ENCODE data around the gene PRKG2.
"Not testable (repeated sequence)": the region's sequence is repeated elsewhere in the genome, so short reads cannot be mapped to it uniquely, and the experiment has no call there.

The PRKG2 gene

DNA sequence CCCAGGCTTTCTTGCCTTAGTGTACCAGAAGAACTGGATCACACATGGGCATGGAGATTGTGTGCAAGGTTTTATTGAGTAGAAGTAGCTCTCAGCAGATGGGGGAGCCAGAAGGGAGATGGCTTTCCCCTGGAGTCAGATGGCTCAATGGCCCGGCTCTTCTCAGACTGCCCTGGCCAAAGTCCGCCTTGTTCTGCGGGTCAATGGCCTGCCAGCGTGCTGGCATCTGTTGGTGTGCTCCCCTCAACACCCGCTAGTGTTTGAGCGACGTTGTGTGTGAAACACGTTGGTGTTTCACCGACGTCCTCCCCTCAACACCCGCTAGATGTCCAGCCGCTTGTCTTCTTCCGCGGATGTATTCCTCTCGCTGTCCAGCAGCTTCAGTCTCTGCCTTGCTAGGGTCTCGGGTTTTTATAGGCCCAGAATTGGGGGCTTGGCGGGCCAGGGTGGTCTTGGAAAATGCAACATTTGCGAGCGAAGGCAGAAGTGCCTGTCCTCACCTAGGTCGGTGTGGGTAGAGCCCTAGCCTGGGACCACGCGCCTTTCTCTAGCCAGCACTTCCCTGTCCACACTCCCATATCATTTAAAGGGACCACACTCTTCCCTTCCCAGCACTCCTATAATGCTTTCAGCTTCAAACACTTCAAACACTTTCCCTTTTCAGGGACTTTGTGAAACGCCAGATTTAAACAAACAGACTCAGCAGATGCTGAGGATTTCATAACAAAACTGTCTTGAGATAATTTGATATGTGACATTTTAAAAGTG lies 21.1 kb upstream of the PRKG2 start:
- DNase-seq (ENCODE audit: insufficient read length) (no peak), FAIRE-seq (no peak)

DNA sequence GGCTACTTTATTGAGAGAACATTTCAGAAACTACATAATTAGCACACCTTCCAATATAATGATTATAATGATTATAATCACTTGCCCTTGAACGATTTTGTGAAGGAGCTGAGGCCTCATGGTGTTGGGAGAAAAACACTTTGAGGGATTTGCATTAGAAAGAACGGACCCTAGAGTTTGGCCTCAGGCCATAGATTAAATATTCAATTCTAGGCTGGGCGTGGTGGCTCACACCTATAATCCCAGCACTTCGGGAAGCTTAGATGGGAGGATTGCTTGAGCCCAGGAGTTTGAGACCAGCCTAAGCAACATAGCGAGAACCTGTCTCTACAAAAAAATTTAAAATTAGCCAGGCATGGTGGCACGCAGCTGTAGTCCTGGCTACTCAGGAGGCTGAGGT lies 12.9 kb upstream of the PRKG2 start:
- DNase-seq (ENCODE audit: insufficient read length) (no peak), FAIRE-seq (no peak)
- no peak for TF ChIP-seq POLR2AphosphoS5 (IDR thresholded peaks at IDR 0.05; ENCODE audit: low read depth, low read length)
- no peak for TF ChIP-seq TAF1 (IDR thresholded peaks at IDR 0.05; ENCODE audit: borderline replicate concordance, low read depth, low read length)
- no peak for TF ChIP-seq POLR2A (IDR thresholded peaks at IDR 0.05; ENCODE audit: low read depth, low read length)

More for the DNA sequence above, 21.1 kb upstream of the PRKG2 start:
- TF ChIP-seq POLR2A (IDR thresholded peaks at IDR 0.05; ENCODE audit: low read depth, low read length) (no peak), POLR2AphosphoS5 (IDR thresholded peaks at IDR 0.05; ENCODE audit: low read depth, low read length) (no peak), TAF1 (IDR thresholded peaks at IDR 0.05; ENCODE audit: borderline replicate concordance, low read depth, low read length) (no peak)

DNA sequence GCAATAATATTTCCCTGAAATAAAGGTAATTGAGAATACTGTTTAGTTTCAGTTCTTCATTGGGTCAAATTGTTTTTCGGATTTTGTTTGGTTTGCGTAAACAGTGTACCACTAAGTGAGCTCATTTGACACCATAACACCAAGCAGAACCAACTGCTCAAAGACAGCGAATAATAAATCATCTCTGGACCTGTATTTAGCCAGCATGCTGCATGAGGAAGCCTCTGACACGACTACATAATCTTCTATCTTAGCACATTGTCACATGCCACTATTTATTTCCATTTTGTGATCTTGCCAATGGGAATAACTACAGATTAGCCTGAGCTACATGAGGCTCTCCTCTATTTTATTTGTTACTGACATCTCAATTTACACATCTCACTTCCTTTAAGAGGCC lies 12.1 kb upstream of the PRKG2 start:
- FAIRE-seq (no peak), DNase-seq (ENCODE audit: insufficient read length) (no peak)
- TF ChIP-seq TAF1 (IDR thresholded peaks at IDR 0.05; ENCODE audit: borderline replicate concordance, low read depth, low read length) (no peak), POLR2AphosphoS5 (IDR thresholded peaks at IDR 0.05; ENCODE audit: low read depth, low read length) (no peak), POLR2A (IDR thresholded peaks at IDR 0.05; ENCODE audit: low read depth, low read length) (no peak)

DNA sequence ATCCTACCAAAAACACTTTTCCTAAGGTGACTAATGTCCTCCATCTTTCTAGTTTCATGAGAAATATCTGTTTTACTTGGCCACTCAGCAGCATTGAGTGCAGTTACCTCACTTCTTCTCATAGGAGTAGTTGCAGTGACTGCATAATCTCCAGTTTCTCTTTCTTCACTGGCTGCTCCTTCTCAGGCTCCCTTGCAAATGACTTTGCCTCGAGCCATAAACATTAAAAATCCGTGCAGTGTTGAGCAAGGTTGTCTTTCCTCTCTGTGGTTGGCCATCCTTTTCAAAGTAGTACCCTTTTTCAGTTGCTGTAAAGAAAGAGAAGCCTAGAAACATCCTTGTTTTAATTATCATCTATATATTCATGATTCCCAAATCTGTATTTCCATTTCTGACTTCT lies 10.2 kb upstream of the PRKG2 start:
- DNase-seq (ENCODE audit: insufficient read length) (no peak), FAIRE-seq (no peak)

DNA sequence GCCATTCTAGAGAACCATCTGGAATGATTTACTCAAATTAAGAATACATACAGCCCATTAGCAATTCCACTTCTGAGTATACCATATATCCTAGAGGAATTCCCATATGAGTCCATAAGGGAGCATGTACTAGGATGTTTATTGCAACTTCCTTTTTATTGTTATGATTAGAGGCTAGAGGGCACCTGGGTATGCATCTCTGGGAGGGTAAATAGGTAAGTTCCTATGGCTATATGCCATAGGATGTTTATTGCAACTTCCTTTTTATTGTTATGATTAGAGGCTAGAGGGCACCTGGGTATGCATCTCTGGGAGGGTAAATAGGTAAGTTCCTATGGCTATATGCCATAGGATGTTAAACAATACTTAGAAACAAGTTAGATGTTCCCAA lies 7.1 kb upstream of the PRKG2 start:
- not testable (repeated sequence) for FAIRE-seq; DNase-seq (ENCODE audit: insufficient read length)

More for the DNA sequence above, 10.2 kb upstream of the PRKG2 start:
- TF ChIP-seq TAF1 (IDR thresholded peaks at IDR 0.05; ENCODE audit: borderline replicate concordance, low read depth, low read length) (no peak), POLR2AphosphoS5 (IDR thresholded peaks at IDR 0.05; ENCODE audit: low read depth, low read length) (no peak), POLR2A (IDR thresholded peaks at IDR 0.05; ENCODE audit: low read depth, low read length) (no peak)

DNA sequence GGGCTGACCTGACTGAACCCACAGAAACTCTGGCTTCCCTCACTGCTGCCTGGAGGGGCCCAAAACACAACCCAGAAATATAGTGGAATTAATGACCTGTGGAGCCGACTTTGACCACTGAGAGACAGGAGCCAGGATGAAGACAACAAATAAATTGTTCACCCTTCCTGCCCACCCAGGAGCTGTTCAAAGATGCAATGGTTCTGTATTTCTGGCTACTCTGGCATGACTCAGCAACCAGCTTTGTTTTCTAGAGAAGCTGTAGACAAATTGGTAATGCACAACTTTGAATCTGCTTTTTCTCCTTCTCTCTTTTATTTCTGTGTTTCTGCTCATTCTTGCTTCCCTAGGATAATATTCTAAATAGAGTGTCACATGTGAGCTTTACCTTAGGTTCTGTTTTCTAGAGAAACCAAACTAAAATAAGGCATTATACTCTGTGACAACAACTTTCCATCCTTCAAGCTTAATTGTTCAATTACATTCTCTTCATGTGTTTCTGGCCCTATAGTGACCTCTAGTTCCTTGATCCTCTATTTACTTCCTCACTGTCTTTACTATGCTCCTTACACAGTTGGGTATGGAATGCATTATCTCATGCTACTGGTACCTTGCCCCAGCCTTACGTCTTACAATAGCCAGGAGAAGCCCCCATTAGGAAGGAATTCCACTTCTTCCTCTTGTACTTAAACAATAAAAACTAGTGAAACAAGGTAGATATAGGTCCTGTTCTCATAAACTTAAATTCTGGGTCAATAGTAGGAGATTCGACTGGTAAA lies 6.5 kb upstream of the PRKG2 start:
- no peak for DNase-seq (ENCODE audit: insufficient read length)
- TF ChIP-seq TAF1 (IDR thresholded peaks at IDR 0.05; ENCODE audit: borderline replicate concordance, low read depth, low read length), result no peak
- TF ChIP-seq POLR2A (IDR thresholded peaks at IDR 0.05; ENCODE audit: low read depth, low read length), result no peak
- no peak for TF ChIP-seq POLR2AphosphoS5 (IDR thresholded peaks at IDR 0.05; ENCODE audit: low read depth, low read length)
- FAIRE-seq, result no peak

DNA sequence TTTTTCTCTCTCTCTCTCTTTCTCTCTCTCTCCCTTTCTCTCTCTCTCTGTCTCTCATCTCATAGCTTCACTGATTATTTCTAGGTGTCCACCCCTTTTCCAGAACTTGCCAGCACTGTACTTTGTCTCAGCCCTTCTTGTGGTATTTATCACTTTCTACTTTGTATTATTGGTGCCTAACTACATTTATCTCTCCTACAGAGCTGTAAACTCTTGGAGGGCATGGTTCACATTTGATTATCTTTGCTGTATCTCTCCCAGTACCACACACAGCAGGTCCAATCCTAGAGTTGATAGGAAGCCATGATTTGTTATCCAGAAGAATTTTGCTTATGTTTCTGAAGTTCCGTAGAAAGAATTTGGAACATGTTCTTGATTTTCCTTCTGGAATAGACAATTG lies 5.2 kb upstream of the PRKG2 start:
- DNase-seq (ENCODE audit: insufficient read length), result no peak
- FAIRE-seq, result no peak
- TF ChIP-seq POLR2AphosphoS5 (IDR thresholded peaks at IDR 0.05; ENCODE audit: low read depth, low read length), result no peak

- TF ChIP-seq POLR2A (IDR thresholded peaks at IDR 0.05; ENCODE audit: low read depth, low read length) (no peak), POLR2AphosphoS5 (IDR thresholded peaks at IDR 0.05; ENCODE audit: low read depth, low read length) (no peak), TAF1 (IDR thresholded peaks at IDR 0.05; ENCODE audit: borderline replicate concordance, low read depth, low read length) (no peak)
- FAIRE-seq (no peak), DNase-seq (ENCODE audit: insufficient read length) (no peak)
Measured at GRCh38 chr4:81218206-81218605, 3.2 kb upstream of the PRKG2 start.

DNA sequence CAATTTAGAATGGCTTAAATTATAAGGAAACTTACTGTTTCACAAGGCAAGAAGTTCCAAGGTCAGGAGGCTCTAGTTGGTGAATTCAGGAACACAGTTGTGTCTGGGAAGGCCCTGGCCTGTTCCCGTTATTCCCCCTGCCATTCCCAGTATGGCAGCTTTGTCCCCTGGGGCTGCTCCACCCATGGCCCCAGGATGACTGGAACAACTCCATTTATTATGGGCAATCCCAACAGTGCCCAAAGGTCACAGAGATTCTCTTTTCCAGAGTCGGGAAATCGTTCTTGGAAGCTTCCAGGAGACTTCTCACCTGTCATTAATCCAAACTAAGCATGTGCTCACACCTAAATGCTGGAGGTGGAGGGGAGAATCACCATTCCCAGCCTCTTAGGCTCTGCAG lies 2.8 kb upstream of the PRKG2 start:
- FAIRE-seq, result no peak
- TF ChIP-seq POLR2AphosphoS5 (IDR thresholded peaks at IDR 0.05; ENCODE audit: low read depth, low read length), result no peak

GRCh38 chr4:81215931-81216330 lies 909 bp upstream of the PRKG2 start:
- no peak for DNase-seq (ENCODE audit: insufficient read length)
- FAIRE-seq, result no peak
- TF ChIP-seq POLR2AphosphoS5 (IDR thresholded peaks at IDR 0.05; ENCODE audit: low read depth, low read length) (no peak), TAF1 (IDR thresholded peaks at IDR 0.05; ENCODE audit: borderline replicate concordance, low read depth, low read length) (no peak), POLR2A (IDR thresholded peaks at IDR 0.05; ENCODE audit: low read depth, low read length) (no peak)

More for the DNA sequence above, 2.8 kb upstream of the PRKG2 start:
- no peak for DNase-seq (ENCODE audit: insufficient read length)

GRCh38 chr4:81214144-81214880 lies 710 bp downstream of the PRKG2 start:
- FAIRE-seq, result no peak

GRCh38 chr4:81213671-81214070 lies 1.4 kb downstream of the PRKG2 start:
- DNase-seq (ENCODE audit: insufficient read length) (no peak), FAIRE-seq (no peak)
- TF ChIP-seq POLR2A (IDR thresholded peaks at IDR 0.05; ENCODE audit: low read depth, low read length) (no peak), POLR2AphosphoS5 (IDR thresholded peaks at IDR 0.05; ENCODE audit: low read depth, low read length) (no peak), TAF1 (IDR thresholded peaks at IDR 0.05; ENCODE audit: borderline replicate concordance, low read depth, low read length) (no peak)

More at GRCh38 chr4:81214144-81214880, 710 bp downstream of the PRKG2 start:
- no peak for DNase-seq (ENCODE audit: insufficient read length)
- TF ChIP-seq TAF1 (IDR thresholded peaks at IDR 0.05; ENCODE audit: borderline replicate concordance, low read depth, low read length), result no peak
- no peak for TF ChIP-seq POLR2A (IDR thresholded peaks at IDR 0.05; ENCODE audit: low read depth, low read length)
- no peak for TF ChIP-seq POLR2AphosphoS5 (IDR thresholded peaks at IDR 0.05; ENCODE audit: low read depth, low read length)

Measured in GM12892 (cell line).